GM21526 (cell line): ENCODE results near the gene RBCK1.

Experiments
- ATAC-seq: cut with Tn5 transposase; IDR thresholded peaks from one replicate; pipeline ENCODE4 v1.9.1; 2021; ENCODE audit warnings: moderate library complexity; ENCODE audit not compliant: unreplicated experiment, low FRiP score

Gene RBCK1

DNA sequence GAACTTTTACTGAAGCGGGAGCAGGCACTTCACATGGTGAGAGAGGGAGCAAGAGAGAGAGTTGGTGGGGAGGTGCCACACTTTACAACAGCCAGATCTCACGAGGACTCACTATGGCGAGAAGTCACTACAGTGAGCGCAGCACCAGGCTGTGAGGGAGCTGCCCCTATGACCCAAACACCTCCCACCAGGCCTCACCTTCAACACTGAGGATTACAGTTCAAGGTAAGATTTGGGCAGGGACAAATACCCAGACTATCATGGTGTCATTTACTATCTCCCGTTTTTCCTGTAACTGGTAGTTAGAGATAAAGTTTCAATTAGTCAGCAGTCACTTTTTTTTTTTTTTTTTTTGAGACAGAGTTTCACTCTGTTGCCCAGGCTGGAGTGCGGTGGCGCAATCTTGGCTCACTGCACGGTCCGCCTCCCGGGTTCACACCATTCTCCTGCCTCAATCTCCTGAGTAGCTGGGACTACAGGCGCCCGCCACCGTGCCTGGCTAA lies 7.8 kb downstream of the RBCK1 start:
- ATAC-seq = no peak

DNA sequence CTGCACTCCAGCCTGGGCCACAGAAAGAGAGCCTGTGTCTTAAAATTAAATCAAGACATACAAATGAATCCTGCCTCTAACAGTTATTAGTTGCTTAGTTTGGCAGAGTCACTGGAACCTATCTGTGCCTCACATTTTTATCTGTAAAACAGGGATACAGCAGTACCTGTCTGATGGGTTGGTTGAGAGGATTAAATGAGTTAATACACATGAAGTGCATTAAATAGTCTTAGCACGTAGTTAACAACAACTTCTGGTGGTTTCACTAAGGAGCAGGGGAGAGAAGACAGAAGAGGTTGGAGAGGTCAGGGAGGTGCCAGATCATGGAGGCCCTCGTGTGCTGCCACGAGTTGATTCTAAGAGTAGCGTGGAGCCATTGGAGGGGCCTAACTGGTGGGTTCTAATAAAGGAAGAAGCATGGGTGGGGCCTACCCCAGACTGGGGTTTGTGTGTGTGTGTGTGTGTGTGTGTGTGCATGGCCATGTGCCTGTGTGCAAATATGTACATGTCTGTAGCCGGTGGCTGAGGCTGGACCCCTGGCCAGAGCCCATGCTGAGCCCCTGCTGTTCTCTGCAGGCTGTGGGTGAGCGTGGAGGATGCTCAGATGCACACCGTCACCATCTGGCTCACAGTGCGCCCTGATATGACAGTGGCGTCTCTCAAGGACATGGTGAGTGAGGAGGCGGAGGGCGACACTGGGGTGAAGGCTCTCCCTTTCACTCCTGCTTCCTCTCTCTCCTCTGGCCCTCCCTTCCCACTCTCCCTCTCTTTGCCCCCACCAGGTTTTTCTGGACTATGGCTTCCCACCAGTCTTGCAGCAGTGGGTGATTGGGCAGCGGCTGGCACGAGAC lies 9.1 kb downstream of the RBCK1 start:
- no peak for ATAC-seq

DNA sequence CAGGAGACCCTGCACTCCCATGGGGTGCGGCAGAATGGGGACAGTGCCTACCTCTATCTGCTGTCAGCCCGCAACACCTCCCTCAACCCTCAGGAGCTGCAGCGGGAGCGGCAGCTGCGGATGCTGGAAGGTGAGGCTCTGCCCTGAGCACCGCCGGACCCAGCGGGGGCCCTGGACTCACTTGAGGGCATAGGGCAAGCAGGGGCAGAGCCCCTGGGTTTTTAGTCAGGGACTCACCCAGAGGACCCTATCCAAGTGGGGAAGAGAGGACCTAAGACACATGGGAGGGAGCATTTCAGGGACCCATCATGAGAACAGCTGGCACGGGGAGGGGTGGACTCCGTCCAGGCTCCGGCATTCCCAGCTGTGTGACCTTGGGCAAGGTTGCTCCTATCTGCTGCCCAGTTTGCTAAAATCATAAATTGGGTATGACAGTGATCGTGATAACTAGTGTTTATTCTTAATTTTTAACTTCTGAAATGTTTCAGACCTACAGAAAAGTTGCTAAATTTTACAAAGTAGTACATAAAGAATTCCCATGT lies 9.8 kb downstream of the RBCK1 start:
- no peak for ATAC-seq

DNA sequence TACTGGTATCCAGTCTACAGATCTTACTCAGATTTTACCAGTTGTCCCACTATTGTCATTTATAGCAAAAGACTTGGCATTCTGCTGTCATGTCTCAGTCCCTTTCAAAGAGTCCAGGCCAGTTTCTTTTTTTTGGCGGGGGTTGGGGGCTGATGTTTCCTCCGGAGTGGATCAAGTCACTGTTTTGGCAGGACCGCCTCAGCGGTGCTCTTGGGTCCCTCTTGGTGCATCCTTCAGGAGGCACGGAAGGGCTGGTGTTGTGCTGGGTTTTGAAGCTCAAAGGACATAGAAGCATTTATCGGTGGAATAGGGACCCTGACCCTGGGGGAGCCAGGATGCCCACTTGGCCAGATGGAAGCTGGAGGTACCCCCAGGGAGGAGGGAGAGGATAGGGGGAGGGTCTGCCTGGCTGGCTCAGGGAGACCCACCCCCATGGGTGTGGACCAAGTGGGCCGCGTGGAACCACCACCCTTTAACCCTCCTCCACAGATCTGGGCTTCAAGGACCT lies 10.8 kb downstream of the RBCK1 start:
- no peak for ATAC-seq

DNA sequence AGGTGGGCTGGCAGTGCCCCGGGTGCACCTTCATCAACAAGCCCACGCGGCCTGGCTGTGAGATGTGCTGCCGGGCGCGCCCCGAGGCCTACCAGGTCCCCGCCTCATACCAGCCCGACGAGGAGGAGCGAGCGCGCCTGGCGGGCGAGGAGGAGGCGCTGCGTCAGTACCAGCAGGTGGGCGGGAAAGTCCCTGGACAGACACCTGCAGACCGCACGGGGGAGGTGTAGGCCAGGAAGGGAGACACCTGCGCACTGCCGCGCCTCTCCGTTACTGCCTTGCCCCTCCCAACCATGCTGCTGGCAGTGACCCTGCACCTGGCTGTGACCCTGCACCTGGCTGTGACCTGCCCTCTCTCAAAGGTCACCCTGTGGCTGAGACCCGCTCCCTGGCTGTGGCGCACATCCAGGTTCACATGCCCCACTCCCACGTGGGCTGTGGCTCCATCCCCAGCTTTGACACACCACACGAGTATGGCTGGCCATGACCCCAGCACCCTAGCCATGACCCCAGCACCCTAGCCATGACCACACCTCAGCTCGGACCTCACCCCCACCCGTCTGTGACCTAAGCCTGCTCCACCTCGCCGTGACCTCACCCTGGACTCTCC lies 11.6 kb downstream of the RBCK1 start:
- ATAC-seq = no peak

DNA sequence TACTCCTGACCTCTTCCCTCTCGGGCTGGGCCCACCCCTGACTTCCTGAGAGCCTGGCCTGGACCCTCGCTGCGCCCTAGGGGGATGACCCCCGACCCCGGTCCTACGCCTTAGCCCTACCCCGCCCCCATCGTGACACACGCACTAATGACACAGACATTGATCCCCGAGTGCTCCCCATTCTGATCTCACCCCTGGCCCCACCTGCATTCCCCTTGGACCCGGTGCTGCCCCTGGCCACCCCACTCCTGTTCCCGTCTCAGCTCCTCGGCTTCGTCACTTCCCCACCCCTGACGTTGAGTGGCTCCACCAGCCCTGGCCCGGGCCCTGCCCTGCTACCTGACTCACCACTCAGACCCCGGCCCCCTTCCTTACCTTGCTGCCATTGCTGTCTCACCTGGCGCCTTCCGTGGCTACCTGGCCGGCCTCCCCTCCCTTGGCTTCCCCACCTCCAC lies 12.1 kb downstream of the RBCK1 start:
- ATAC-seq = no peak

DNA sequence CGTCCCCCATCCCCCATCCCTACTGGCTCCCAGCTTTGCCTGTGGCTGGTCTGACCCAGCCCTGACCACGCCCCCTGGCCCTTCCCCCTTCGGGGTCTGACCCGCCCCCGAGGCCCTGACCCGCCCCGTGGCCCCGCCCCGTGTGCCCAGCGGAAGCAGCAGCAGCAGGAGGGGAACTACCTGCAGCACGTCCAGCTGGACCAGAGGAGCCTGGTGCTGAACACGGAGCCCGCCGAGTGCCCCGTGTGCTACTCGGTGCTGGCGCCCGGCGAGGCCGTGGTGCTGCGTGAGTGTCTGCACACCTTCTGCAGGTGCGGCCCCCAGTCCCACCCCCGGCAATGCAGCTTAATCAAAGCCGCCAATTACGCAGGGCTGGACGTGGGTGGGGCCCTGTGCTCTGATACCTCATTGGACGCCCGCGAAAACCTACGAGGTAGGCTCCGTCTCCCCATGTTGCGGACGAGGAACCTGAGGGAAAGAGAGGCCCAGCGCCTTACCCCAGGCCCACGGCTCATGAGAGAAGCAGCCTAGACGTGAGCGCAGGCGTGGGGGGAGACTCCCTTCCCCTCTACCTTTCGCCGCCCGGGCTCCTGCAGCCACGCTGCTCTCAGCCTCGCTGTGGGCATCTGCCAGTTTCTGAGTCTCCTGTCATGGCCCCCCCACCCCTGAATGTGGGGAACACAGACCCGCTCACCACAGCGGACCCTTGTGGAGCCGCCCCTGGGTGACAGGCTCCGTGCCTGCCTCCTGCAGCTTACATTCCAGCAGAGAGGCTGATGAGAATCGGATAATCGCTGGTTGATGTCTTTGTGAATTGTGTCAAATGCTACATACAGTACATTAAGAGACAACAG lies 12.8 kb downstream of the RBCK1 start:
- no peak for ATAC-seq

DNA sequence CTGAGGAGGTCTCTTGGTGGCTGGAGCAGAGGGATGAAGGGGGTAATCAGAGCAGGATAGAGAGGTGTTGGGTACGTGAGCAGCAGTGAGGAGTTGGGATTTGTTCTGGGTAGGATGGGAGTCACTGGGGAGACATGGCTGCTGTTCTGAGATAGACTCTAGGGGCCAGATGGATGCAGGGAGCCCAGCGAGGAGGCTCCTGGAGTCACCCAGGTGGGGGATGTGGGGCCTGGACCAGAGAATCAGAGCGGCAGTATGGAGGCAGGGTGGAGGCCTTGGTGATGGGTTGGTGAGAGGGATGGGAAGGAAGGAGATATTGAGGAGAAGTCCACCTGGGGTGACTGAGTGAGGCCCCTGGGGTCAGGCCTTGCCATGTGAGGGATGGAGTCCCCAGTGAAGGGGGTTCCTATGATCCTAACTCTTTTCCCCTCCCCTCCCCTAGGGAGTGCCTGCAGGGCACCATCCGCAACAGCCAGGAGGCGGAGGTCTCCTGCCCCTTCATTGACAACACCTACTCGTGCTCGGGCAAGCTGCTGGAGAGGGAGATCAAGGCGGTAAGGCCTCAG lies 13.7 kb downstream of the RBCK1 start:
- ATAC-seq = no peak

DNA sequence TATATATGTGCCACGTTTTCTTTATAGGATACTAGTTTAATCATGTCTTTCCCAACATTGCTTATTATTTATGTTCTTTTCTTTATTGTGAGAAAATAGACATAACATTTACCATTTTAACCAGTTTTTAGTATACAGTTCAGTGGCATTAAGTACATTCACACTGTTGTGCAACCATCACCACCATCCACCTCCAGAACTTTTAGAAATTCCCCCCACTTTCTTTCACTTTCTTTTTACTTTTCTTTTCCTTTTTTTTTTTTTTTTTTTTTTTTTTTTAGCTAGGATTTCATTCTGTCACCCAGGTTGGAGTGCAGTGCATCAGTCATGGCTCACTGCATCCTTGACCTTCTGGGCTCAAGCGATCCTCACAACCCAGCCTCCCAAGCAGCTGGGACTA lies 18.5 kb downstream of the RBCK1 start:
- no peak for ATAC-seq

DNA sequence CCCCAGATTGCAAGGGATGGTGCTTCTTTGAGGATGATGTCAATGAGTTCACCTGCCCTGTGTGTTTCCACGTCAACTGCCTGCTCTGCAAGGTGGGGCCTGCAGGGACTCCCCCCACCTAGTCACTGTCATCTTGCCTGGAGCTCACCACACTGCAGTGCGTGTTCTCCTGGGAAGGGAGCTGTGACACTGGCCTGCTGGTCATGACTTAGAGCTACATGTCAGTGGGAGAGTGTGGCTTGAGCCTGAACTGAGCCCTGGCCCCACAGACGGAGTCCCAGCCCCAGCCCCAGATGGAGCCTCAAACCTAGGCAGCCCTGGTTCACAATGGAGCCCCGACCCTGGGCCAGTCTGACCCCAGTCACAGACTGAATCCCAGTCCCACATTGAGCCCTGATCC lies 19.3 kb downstream of the RBCK1 start:
- no peak for ATAC-seq

DNA sequence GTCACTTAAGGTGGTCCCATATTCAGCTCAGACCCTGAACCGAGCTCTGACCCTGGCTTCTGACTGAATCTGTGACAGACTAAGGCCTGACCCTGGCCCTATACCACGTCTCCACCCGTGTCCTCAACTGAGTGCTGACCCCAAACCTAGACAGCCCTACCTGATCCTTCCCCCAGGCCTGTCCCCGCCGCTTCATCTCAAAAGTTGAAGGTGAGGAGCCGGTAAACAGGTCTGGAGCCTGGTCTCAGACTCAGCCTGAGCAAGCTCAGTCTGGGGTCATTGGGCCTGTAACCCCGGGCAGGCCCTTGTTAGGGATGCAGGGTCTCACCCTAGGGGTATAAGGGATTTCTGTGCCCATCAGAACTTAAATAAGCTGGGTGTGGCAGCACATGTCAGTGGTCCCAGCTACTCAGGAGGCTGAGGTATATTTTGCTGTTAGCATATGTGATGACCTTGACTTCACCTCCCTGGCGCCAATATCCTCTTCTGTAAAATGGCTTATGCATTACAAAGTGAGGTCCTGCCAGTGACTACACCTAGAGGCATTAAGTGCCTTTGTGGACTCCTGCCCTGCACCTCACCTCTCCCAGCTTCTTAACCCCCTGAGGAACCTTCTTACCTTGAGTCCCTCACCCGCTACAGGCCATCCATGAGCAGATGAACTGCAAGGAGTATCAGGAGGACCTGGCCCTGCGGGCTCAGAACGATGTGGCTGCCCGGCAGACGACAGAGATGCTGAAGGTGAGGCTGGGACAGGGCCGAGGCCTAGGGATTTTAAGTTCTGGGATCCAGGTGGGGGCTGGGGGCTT lies 20.0 kb downstream of the RBCK1 start:
- no peak for ATAC-seq

DNA sequence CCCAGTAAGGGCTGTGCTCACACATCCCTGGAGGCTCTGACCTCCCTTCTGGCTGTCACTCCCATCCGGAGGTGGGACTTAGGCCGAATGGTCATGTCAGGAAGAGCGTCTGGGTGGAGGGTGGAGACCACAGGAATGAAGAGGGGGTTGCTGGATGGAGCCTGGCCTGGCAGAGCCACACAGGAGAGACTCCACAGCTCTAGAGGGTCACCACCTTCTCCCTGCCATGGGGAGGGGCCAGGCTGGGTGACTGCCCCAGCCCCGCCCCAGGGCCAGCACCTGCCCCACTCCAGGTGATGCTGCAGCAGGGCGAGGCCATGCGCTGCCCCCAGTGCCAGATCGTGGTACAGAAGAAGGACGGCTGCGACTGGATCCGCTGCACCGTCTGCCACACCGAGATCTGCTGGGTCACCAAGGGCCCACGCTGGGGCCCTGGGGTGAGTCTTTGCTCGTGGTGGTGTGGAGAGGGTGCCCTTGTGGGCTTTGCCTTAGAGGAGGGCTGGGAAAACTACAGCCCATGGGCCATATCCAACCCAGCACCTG lies 20.6 kb downstream of the RBCK1 start:
- no peak for ATAC-seq

DNA sequence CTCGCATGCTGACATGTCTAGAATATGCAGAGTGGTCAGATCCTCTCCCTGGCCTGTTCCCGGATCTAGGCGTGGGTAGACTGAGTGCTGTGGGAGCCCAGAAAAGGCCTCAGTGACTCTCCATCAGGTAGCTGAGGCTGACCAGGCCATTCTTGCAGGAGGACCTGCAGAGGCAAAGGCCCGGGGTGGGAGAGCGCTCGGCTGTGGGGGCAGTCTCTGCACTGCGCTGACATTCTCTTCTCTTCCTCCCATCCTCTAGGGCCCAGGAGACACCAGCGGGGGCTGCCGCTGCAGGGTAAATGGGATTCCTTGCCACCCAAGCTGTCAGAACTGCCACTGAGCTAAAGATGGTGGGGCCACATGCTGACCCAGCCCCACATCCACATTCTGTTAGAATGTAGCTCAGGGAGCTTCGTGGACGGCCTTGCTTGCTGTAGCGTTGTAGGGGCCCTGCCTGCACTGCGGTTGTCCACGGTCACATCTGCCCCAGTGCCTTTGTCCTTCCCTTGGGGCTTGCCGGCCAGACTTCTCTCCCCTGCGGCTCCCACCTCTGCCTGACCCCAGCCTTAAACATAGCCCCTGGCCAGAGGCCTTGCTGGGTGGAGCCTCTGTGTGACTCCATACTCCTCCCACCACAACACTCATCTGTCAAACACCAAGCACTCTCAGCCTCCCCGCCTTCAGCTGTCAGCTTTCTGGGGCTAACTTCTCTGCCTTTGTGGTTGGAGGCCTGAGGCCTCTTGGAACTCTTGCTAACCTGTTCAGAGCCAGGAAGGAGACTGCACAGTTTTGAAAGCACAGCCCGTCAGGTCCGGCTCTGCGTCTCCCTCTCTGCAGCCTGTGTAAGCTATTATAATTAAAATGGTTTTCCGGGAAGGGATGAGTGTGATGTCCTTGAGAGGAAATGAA lies 22.2 kb downstream of the RBCK1 start:
- ATAC-seq = no peak

DNA sequence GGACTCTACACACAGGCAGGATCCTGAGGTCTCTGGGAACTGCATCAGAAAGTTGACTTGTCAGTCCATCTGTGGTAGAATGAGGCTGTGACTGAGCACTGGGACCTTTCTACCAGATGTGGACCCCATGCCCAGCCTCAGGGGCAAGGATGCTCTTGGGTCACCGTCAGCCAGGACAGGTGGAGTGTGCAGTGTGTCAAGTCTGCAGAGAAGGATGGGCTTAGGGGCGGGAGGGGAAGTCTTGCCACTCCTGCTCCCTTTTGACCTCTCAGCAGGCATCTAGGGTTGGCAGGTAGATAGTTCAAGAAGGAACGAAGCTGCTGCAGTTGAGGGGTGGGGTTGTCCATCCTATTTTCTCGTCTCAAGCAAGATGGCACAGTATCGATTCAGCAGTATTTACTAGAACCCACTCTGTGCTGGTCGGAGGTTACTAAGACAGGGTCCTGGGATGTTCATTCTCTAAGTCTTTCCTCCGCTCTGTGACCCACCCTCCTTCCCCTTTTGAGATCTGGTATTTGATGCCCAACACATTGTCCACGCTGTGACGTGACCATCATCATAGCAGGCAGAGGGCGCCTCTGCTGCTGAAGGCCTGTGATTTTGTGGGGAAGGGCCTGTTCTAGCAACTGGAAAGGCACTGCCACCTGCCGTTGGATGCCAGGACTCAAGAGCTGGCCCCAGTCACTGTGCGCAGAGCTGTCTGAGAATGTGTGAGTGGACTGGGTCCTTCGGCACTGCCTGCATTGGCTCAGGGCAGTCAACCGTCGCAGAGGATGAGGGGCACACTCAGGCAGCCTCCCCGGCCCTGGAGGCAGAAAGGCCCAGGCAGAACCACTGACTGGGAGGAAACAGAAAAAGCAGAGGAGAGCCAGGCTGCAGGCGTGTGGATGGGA lies 23.2 kb downstream of the RBCK1 start:
- ATAC-seq = no peak

DNA sequence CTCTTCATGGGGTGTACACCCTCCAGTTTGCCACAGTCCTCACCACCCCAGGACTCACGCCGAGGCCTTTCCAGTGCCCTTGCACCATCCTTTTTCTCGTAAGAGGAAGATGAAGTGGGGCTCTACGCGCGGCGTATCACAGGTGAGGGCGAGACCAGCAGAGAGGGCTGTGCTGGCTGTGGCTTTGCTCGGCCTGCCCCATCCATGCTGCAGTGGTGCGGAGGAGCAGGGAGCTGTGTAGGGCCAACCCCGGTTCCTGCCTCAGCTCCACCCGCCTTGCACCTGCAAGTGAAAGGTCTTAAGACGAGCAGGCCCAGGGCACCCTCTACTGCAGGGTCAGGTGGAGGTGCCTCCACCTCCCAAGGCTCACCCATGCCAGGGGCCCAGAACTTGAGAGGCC lies 24.1 kb downstream of the RBCK1 start:
- ATAC-seq = no peak

DNA sequence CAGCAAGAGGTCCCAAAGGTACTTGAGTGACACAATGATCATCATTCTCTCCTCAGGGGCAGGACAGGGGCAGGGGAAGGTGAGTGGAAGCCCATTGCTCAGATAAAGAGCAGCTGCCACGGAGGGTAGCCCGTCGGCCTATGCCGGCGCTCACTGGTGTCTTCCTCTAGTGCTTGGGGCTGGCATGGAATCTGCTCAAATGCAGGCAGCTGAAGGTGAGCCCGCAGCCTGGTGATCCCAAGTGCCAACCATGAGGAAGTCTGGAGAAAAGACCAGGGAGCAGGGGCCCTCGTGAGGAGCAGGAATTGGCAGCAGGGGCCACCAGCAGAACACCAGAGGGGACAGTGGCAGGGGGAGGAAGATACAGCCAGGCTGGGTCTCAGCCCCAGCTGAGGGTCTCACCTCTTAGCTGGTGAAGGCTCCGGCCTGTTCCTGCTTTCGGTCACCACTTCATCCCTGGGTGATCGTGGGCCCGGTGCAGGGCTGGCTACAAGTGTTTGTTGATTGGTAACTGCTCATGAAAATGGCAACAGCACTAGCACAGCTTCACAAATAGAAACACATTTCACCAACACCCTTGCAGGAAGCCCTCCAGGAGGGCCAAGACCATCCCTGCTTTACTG lies 24.7 kb downstream of the RBCK1 start:
- ATAC-seq = no peak
